GM18508 (cell line): ENCODE data around the gene NARF.

Experiments
- ATAC-seq: cut with Tn5 transposase; IDR thresholded peaks from one replicate; pipeline ENCODE4 v1.9.1; 2021; ENCODE audit warnings: moderate number of reproducible peaks; ENCODE audit not compliant: insufficient read depth, unreplicated experiment

NARF gene

GRCh38 chr17:82465023-82465603 is 6.6 kb downstream of the NARF start:
- ATAC-seq, result no peak

DNA sequence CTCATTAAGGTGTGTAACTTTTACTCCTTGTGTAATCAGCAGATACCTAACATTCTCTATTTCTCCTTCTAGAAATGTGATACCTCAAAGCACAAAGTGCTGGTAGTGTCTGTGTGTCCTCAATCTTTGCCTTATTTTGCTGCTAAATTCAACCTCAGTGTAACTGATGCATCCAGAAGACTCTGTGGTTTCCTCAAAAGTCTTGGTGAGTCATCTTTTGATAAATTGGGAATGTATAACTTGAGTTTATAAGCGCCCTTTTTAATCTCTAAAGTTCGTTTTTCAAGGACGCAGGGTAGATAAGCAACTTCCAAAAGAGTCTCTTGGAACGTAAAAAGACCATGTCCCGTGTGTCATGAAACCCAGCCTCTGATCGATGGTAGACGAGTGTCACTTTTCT is 10.2 kb downstream of the NARF start:
- ATAC-seq, result no peak

- no peak for ATAC-seq
Observed at GRCh38 chr17:82470065-82470464, 11.5 kb downstream of the NARF start.

DNA sequence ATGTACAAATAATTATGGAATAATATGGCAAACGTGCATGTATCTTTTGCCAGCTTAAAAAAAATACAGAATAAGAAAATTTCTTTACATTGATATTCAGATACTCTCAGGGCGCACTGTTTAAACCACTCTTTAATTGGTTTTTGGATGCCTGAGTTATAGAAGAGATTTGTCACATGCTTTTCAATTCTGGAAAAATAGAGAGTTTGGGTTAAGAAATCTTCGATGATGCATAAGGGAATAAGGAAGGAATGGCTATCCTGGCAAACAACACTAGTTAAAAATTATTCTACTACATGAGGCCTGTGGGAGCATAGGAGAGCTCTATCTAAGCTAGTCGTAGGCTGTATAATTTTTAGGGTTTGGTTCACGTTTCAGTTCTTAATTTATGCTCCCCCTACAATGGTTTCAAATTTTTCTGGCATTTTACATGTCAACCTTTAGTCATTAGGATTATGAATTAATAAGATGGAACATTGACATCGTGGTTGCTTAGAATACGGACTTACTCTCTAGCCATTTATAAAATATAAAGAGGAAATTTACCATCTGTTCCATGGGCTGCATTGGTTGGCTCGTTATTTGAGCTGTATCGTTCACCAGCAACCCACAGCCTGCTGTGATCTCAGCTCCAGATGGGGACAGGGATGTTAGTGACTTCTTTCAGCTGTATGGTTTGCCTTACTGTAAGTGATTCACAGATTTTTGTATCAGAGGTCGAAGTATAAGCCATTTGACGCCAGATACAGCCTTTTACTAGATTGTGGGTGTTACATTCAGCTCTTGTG is 15.9 kb downstream of the NARF start:
- ATAC-seq, result no peak

GRCh38 chr17:82475458-82475857 is 16.9 kb downstream of the NARF start:
- no peak for ATAC-seq

DNA sequence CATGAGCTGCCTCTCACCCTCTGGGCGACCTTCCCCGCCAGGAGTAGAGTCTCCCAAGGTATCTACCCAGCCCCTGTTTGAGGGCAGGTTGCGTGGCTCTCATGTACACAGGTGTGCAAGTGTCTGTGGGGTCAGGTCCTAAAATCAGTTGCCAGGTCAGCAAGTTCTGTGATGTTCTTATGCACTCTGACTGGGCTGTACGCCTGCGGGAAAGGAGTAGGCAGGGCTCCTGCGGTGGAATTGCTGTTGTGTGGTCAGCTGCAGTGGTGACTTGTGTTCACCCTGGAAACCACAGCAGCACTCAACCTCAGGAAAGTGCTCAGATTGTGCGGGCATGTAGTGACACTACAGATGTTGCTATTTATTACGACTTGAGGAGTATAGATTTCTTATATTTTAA is 19.4 kb downstream of the NARF start:
- no peak for ATAC-seq

GRCh38 chr17:82479602-82480001 is 21.1 kb downstream of the NARF start:
- ATAC-seq, result no peak

GRCh38 chr17:82480318-82480717 is 21.8 kb downstream of the NARF start:
- ATAC-seq, result no peak

- ATAC-seq, result no peak
Observed at GRCh38 chr17:82483204-82483660, 24.7 kb downstream of the NARF start.

GRCh38 chr17:82483836-82484235 is 25.3 kb downstream of the NARF start:
- ATAC-seq, result no peak

- no peak for ATAC-seq
Observed at GRCh38 chr17:82486231-82487094, 27.9 kb downstream of the NARF start.

- no peak for ATAC-seq
Observed at GRCh38 chr17:82487910-82488309, 29.4 kb downstream of the NARF start.

- no peak for ATAC-seq
Observed at GRCh38 chr17:82489117-82489516, 30.6 kb downstream of the NARF start.

GRCh38 chr17:82489851-82490511 is 31.4 kb downstream of the NARF start:
- no peak for ATAC-seq

GRCh38 chr17:82490512-82491195 is 32.1 kb downstream of the NARF start:
- no peak for ATAC-seq

DNA sequence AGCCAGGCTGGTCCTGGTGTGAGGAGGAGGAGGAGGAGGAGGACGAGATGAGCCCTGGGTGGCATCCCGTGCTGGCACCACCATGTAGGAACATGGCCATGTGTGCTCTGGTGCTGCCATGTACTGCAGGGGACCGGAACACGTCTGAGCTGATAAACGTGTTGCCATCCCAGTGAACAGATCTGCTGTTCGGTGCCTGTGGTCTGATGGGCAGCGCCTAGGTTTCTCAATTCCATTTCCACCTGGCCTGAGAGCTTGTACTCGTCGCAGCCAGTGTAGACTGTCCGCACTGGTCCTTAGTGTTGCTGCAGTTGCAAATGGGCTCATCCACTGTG is 32.6 kb downstream of the NARF start:
- no peak for ATAC-seq

DNA sequence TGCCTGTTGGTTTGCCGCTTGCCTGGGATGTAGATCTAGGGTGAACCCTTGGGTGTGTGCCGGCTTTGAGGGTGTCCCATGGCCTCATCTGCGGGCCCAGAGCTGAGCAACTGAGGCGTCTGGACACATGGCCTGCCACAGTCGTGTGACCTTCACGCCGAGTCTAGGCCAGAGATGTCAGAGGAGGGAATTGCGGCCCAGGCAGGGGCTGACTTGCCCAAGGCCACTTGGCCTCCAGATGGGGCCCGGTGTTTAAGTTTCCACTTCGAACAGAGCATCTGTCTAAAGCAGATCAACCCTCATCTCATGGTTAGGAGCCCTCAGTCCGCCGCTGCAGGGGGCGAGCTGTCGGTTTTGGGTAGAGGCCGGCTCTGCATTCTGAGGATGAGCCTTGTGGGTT is 33.0 kb downstream of the NARF start:
- no peak for ATAC-seq

- no peak for ATAC-seq
Observed at GRCh38 chr17:82492643-82493225, 34.2 kb downstream of the NARF start.

- ATAC-seq, result no peak
Observed at GRCh38 chr17:82493226-82493781, 34.8 kb downstream of the NARF start.
